HUDEP-2 (cell line): ENCODE data around the gene ETFA.
A peak's percentile ranks its signal among the peaks of the same experiment; 100 is the strongest.
"Not testable (repeated sequence)": the region's sequence is repeated elsewhere in the genome, so short reads cannot be mapped to it uniquely, and the experiment has no call there.

Experiments used
- DNase-seq, 76 experiments: peaks; one replicate each; lab custom pipeline; 2025; ENCODE audit not compliant: unreplicated experiment in 76 of 76; lab: John Stamatoyannopoulos, UW

The ETFA gene

GRCh38 chr15:76285241-76285825 is 25.9 kb downstream of the ETFA start:
- DNase-seq, result peak in 5 of 76 experiments; percentile 1 to 23 (median 3)

- DNase-seq, result no peak
Observed at GRCh38 chr15:76282465-76282864, 28.8 kb downstream of the ETFA start.

- DNase-seq, result no peak
Observed at GRCh38 chr15:76278651-76279050, 32.6 kb downstream of the ETFA start.

- DNase-seq, result no peak
Observed at GRCh38 chr15:76274821-76275220, 36.4 kb downstream of the ETFA start.

GRCh38 chr15:76274226-76274625 is 37.0 kb downstream of the ETFA start:
- no peak for DNase-seq

- no peak for DNase-seq
Observed at GRCh38 chr15:76270876-76271275, 40.4 kb downstream of the ETFA start.

GRCh38 chr15:76267077-76267476 is 44.2 kb downstream of the ETFA start:
- no peak for DNase-seq

GRCh38 chr15:76265769-76266168 is 45.5 kb downstream of the ETFA start:
- not testable (repeated sequence) for DNase-seq

- no peak for DNase-seq
Observed at GRCh38 chr15:76260246-76260938, 50.9 kb downstream of the ETFA start.

GRCh38 chr15:76259392-76259791 is 51.9 kb downstream of the ETFA start:
- DNase-seq, result no peak

- peak in 1 of 76 experiments; percentile 3 for DNase-seq
Observed at GRCh38 chr15:76258460-76258859, 52.8 kb downstream of the ETFA start.

GRCh38 chr15:76253691-76254473 is 57.4 kb downstream of the ETFA start:
- no peak for DNase-seq

GRCh38 chr15:76252249-76252648 is 59.0 kb downstream of the ETFA start:
- no peak for DNase-seq

GRCh38 chr15:76251717-76252116 is 59.6 kb downstream of the ETFA start:
- no peak for DNase-seq

- DNase-seq, result no peak
Observed at GRCh38 chr15:76245072-76245610, 66.1 kb downstream of the ETFA start.

- no peak for DNase-seq
Observed at GRCh38 chr15:76239786-76240185, 71.5 kb downstream of the ETFA start.

GRCh38 chr15:76236350-76236749 is 74.9 kb downstream of the ETFA start:
- DNase-seq, result no peak

- DNase-seq, result peak in 17 of 76 experiments; percentile 11 to 54 (median 25)
Observed at GRCh38 chr15:76235186-76235826, 76.0 kb downstream of the ETFA start.

- DNase-seq, result peak in 1 of 76 experiments; percentile 8
Observed at GRCh38 chr15:76234337-76234889, 76.9 kb downstream of the ETFA start.

GRCh38 chr15:76233921-76234320 is 77.3 kb downstream of the ETFA start:
- no peak for DNase-seq

- no peak for DNase-seq
Observed at GRCh38 chr15:76229266-76229665, 82.0 kb downstream of the ETFA start.
